KMS-11 (cell line): ENCODE measurements around the gene ZNF774.
"Not testable (repeated sequence)": the region's sequence is repeated elsewhere in the genome, so short reads cannot be mapped to it uniquely, and the experiment has no call there.

Source experiments
- H2AFZ ChIP-seq: fragments of 200-600 bp; sonication (generic); 2 replicates; pipeline ENCODE4 v1.6.1; 2016; ENCODE audit warnings: antibody characterized with exemption, mixed run types, low read depth
- H3K27ac ChIP-seq: fragments of 200-600 bp; sonication (generic); 2 replicates; pipeline ENCODE4 v1.6.1; 2016; ENCODE audit warnings: mild to moderate bottlenecking, mixed run types
- H3K27me3 ChIP-seq: fragments of 200-600 bp; sonication (generic); 2 replicates; pipeline ENCODE4 v1.6.1; 2017; ENCODE audit warnings: mild to moderate bottlenecking, low read depth, mixed run types, moderate library complexity; ENCODE audit not compliant: insufficient read depth
- H3K36me3 ChIP-seq: fragments of 200-600 bp; sonication (generic); 2 replicates; pipeline ENCODE4 v1.6.1; 2017; ENCODE audit warnings: mild to moderate bottlenecking, mixed run types; ENCODE audit not compliant: insufficient read depth
- H3K4me1 ChIP-seq: fragments of 200-600 bp; sonication (generic); 2 replicates; pipeline ENCODE4 v1.6.1; 2016; ENCODE audit warnings: mild to moderate bottlenecking, low read depth, mixed run types; ENCODE audit not compliant: poor library complexity, severe bottlenecking
- H3K4me2 ChIP-seq: fragments of 200-600 bp; sonication (generic); 2 replicates; pipeline ENCODE4 v1.7.0; 2016; ENCODE audit warnings: mild to moderate bottlenecking, mixed run types
- H3K4me3 ChIP-seq: fragments of 200-600 bp; sonication (generic); IDR thresholded peaks from 2 replicates; pipeline ENCODE4 v1.6.1; 2017; ENCODE audit warnings: low read depth, low read length, mixed read lengths; ENCODE audit not compliant: insufficient read depth
- H3K79me2 ChIP-seq: fragments of 200-600 bp; sonication (generic); 2 replicates; pipeline ENCODE4 v1.6.1; 2016; ENCODE audit warnings: low read depth, mixed run types; ENCODE audit not compliant: insufficient read depth
- H3K9ac ChIP-seq: fragments of 200-600 bp; sonication (generic); 2 replicates; pipeline ENCODE4 v1.6.1; 2016; ENCODE audit warnings: mild to moderate bottlenecking, mixed run types
- H4K20me1 ChIP-seq: fragments of 200-600 bp; sonication (generic); 2 replicates; pipeline ENCODE4 v1.6.1; 2016; ENCODE audit warnings: mild to moderate bottlenecking, mixed run types; ENCODE audit not compliant: insufficient read depth
- CTCF ChIP-seq: fragments of 200-600 bp; sonication (generic); conservative IDR thresholded peaks from 2 replicates; pipeline ENCODE4 v1.6.1; 2017; ENCODE audit warnings: low read depth, mild to moderate bottlenecking, antibody characterized with exemption, low read length, moderate library complexity, mixed read lengths

The ZNF774 gene

GRCh38 chr15:90344662-90345061, 7.4 kb upstream of the ZNF774 start:
- Histone ChIP-seq H2AFZ (no peak overlapping the region), H3K4me2 (no peak overlapping the region), H3K9ac (no peak overlapping the region), H3K4me3 (no peak overlapping the region), H4K20me1 (no peaks in the 10 kb centered on the region), H3K27ac (no peak overlapping the region), H3K27me3 (no peaks in the 10 kb centered on the region), H3K79me2 (no peaks in the 10 kb centered on the region), H3K4me1 (no peaks in the 10 kb centered on the region), H3K36me3 (no peaks in the 10 kb centered on the region)
- no peak for TF ChIP-seq CTCF

- Histone ChIP-seq H3K27me3 (no peaks in the 10 kb centered on the region), H3K27ac (no peak overlapping the region), H3K9ac (no peak overlapping the region), H3K4me1 (no peaks in the 10 kb centered on the region), H3K4me2 (no peak overlapping the region), H4K20me1 (no peaks in the 10 kb centered on the region), H3K36me3 (no peaks in the 10 kb centered on the region), H3K79me2 (no peaks in the 10 kb centered on the region), H2AFZ (no peak overlapping the region), H3K4me3 (no peak overlapping the region)
- TF ChIP-seq CTCF = no peak
Measured at GRCh38 chr15:90345857-90346256, 6.2 kb upstream of the ZNF774 start.

- not testable (repeated sequence) for H3K27ac ChIP-seq, H3K4me1 ChIP-seq, H4K20me1 ChIP-seq, H3K79me2 ChIP-seq, H3K9ac ChIP-seq, H2AFZ ChIP-seq, H3K4me3 ChIP-seq, H3K27me3 ChIP-seq, H3K4me2 ChIP-seq, H3K36me3 ChIP-seq
Measured at GRCh38 chr15:90347431-90348065, 4.5 kb upstream of the ZNF774 start.

- no peak overlapping the region for H3K4me2 ChIP-seq
- H3K4me1 ChIP-seq = peaks cover 5% of the 10 kb centered on the region
- TF ChIP-seq CTCF = no peak
- H3K36me3 ChIP-seq = no peaks in the 10 kb centered on the region
- H3K4me3 ChIP-seq = no peak overlapping the region
- H3K79me2 ChIP-seq = no peaks in the 10 kb centered on the region
- no peak overlapping the region for H2AFZ ChIP-seq
- no peak overlapping the region for H3K27ac ChIP-seq
- H4K20me1 ChIP-seq = no peaks in the 10 kb centered on the region
- H3K27me3 ChIP-seq = no peaks in the 10 kb centered on the region
- H3K9ac ChIP-seq = no peak overlapping the region
Measured at GRCh38 chr15:90348456-90348855, 3.6 kb upstream of the ZNF774 start.

- no peaks in the 10 kb centered on the region for H3K36me3 ChIP-seq
- H2AFZ ChIP-seq = no peak overlapping the region
- no peak overlapping the region for H3K4me2 ChIP-seq
- H3K27me3 ChIP-seq = no peaks in the 10 kb centered on the region
- H3K9ac ChIP-seq = no peak overlapping the region
- H4K20me1 ChIP-seq = no peaks in the 10 kb centered on the region
- no peaks in the 10 kb centered on the region for H3K79me2 ChIP-seq
- peaks cover 5% of the 10 kb centered on the region for H3K4me1 ChIP-seq
- no peak overlapping the region for H3K4me3 ChIP-seq
- TF ChIP-seq CTCF = no peak
- H3K27ac ChIP-seq = no peak overlapping the region
Measured at GRCh38 chr15:90349072-90349471, 3.0 kb upstream of the ZNF774 start.
